HG03342 (cell line): Measurements from ENCODE around the gene TCF12.
A peak's percentile ranks its signal among the peaks of the same experiment; 100 is the strongest.
"Not testable (repeated sequence)": the region's sequence is repeated elsewhere in the genome, so short reads cannot be mapped to it uniquely, and the experiment has no call there.

Experiments
- ATAC-seq: cut with Tn5 transposase; IDR thresholded peaks from one replicate; pipeline ENCODE4 v1.9.1; 2021; ENCODE audit warnings: mild to moderate bottlenecking, moderate library complexity; ENCODE audit not compliant: unreplicated experiment

Gene TCF12

GRCh38 chr15:56913670-56914069, 4.8 kb upstream of the TCF12 start:
- ATAC-seq = no peak

GRCh38 chr15:56915888-56916287, 2.6 kb upstream of the TCF12 start:
- ATAC-seq = no peak

- no peak for ATAC-seq
Measured at GRCh38 chr15:56916825-56917477, 1.5 kb upstream of the TCF12 start.

GRCh38 chr15:56917652-56918045, 795 bp upstream of the TCF12 start:
- ATAC-seq = no peak

- peak; percentile 22 for ATAC-seq
Measured at GRCh38 chr15:56919031-56919608, 676 bp downstream of the TCF12 start.

- peak; percentile 1 for ATAC-seq
Measured at GRCh38 chr15:56919609-56920366, 1.3 kb downstream of the TCF12 start.

GRCh38 chr15:56920367-56920627, 1.9 kb downstream of the TCF12 start:
- ATAC-seq = no peak

- no peak for ATAC-seq
Measured at GRCh38 chr15:56923174-56923591, 4.7 kb downstream of the TCF12 start.

- ATAC-seq = no peak
Measured at GRCh38 chr15:56927816-56928215, 9.4 kb downstream of the TCF12 start.

GRCh38 chr15:56929399-56929798, 11.0 kb downstream of the TCF12 start:
- no peak for ATAC-seq

GRCh38 chr15:56929933-56930332, 11.5 kb downstream of the TCF12 start:
- no peak for ATAC-seq

GRCh38 chr15:56930669-56931313, 12.3 kb downstream of the TCF12 start:
- no peak for ATAC-seq

GRCh38 chr15:56931639-56932508, 13.4 kb downstream of the TCF12 start:
- ATAC-seq = no peak

GRCh38 chr15:56932509-56932868, 14.0 kb downstream of the TCF12 start:
- ATAC-seq = not testable (repeated sequence)

- no peak for ATAC-seq
Measured at GRCh38 chr15:56933410-56933809, 15.0 kb downstream of the TCF12 start.

GRCh38 chr15:56933811-56934210, 15.4 kb downstream of the TCF12 start:
- ATAC-seq = no peak

- no peak for ATAC-seq
Measured at GRCh38 chr15:56934269-56934668, 15.8 kb downstream of the TCF12 start.

- ATAC-seq = no peak
Measured at GRCh38 chr15:56936929-56937328, 18.5 kb downstream of the TCF12 start.

- no peak for ATAC-seq
Measured at GRCh38 chr15:56939257-56939656, 20.8 kb downstream of the TCF12 start.

- no peak for ATAC-seq
Measured at GRCh38 chr15:56940388-56940787, 21.9 kb downstream of the TCF12 start.

GRCh38 chr15:56942118-56942517, 23.7 kb downstream of the TCF12 start:
- no peak for ATAC-seq
